Activated CD4-positive, alpha-beta T cell treated with anti-CD3 and anti-CD28 coated beads, Interleukin-2, amount 50 U/mL, for 4 hours (primary cell): Measurements from ENCODE around the gene OR56A3.
"Not testable (repeated sequence)": the region's sequence is repeated elsewhere in the genome, so short reads cannot be mapped to it uniquely, and the experiment has no call there.

Experiments used
- DNase-seq, 2 experiments: peaks; one replicate each; pipeline ENCODE4 v3.0.0-alpha.2; 2020

OR56A3 gene

GRCh38 chr11:5941951-5942350 is at the start of gene OR56A3:
Gene OR56A3, plus strand, starts transcription at chr11:5942251. Its CDS starts 5,096 bp downstream, at chr11:5947347.
- DNase-seq: no peak

- no peak for DNase-seq
These were observed 49.1 kb upstream of the OR56A3 start, which contains the start of gene OR52E5 for GRCh38 chr11:5892908-5893307. Gene OR52E5, plus strand, starts transcription at chr11:5893208. Its CDS starts 7,569 bp downstream, at chr11:5900777.

GRCh38 chr11:5899534-5899933 is 42.5 kb upstream of the OR56A3 start:
- no peak for DNase-seq

GRCh38 chr11:5910540-5910939 is 31.5 kb upstream of the OR56A3 start:
- no peak for DNase-seq

GRCh38 chr11:5922749-5923426 is 19.2 kb upstream of the OR56A3 start:
- DNase-seq: no peak

GRCh38 chr11:5923427-5923776 is 18.6 kb upstream of the OR56A3 start:
- DNase-seq: no peak

GRCh38 chr11:5923794-5924193 is 18.3 kb upstream of the OR56A3 start:
- no peak for DNase-seq

GRCh38 chr11:5928271-5928670 is 13.8 kb upstream of the OR56A3 start:
- DNase-seq: no peak

- no peak for DNase-seq
These were observed 13.2 kb upstream of the OR56A3 start for GRCh38 chr11:5928811-5929210.

- DNase-seq: no peak
These were observed 12.3 kb upstream of the OR56A3 start for GRCh38 chr11:5929571-5930368.

GRCh38 chr11:5930614-5931013 is 11.4 kb upstream of the OR56A3 start:
- DNase-seq: no peak

GRCh38 chr11:5931061-5931460 is 11.0 kb upstream of the OR56A3 start:
- DNase-seq: no peak

GRCh38 chr11:5932671-5933070 is 9.4 kb upstream of the OR56A3 start:
- no peak for DNase-seq

GRCh38 chr11:5933116-5933515 is 8.9 kb upstream of the OR56A3 start:
- no peak for DNase-seq

- no peak for DNase-seq
These were observed 4.0 kb upstream of the OR56A3 start for GRCh38 chr11:5937868-5938602.

- no peak for DNase-seq
These were observed 3.5 kb upstream of the OR56A3 start for GRCh38 chr11:5938603-5938965.

- DNase-seq: no peak
These were observed 1.3 kb upstream of the OR56A3 start for GRCh38 chr11:5940748-5941147.

GRCh38 chr11:5955586-5955985 is 13.5 kb downstream of the OR56A3 start:
- no peak for DNase-seq

- DNase-seq: not testable (repeated sequence)
These were observed 18.8 kb downstream of the OR56A3 start for GRCh38 chr11:5960704-5961320.

- no peak for DNase-seq
These were observed 24.9 kb downstream of the OR56A3 start for GRCh38 chr11:5966958-5967357.

- no peak for DNase-seq
These were observed 25.7 kb downstream of the OR56A3 start for GRCh38 chr11:5967708-5968107.

- no peak for DNase-seq
These were observed 26.3 kb downstream of the OR56A3 start, which contains the start of gene OR56A5 for GRCh38 chr11:5968394-5968793. Gene OR56A5, minus strand, starts transcription at chr11:5968494. Its CDS starts 0 bp downstream, at chr11:5968494.

GRCh38 chr11:5973530-5973929 is 31.5 kb downstream of the OR56A3 start:
- no peak for DNase-seq
